SH-SY5Y (cell line): ENCODE results near the gene NFATC4.

Experiments used
- GATA2 ChIP-seq: IDR thresholded peaks from 2 replicates; pipeline ENCODE4 v1.6.1; 2011; ENCODE audit warnings: mild to moderate bottlenecking, low read depth, low read length
- GATA3 ChIP-seq: IDR thresholded peaks from 2 replicates; pipeline ENCODE4 v1.6.1; 2011; ENCODE audit warnings: low read depth, mild to moderate bottlenecking, low read length, moderate library complexity

DNA sequence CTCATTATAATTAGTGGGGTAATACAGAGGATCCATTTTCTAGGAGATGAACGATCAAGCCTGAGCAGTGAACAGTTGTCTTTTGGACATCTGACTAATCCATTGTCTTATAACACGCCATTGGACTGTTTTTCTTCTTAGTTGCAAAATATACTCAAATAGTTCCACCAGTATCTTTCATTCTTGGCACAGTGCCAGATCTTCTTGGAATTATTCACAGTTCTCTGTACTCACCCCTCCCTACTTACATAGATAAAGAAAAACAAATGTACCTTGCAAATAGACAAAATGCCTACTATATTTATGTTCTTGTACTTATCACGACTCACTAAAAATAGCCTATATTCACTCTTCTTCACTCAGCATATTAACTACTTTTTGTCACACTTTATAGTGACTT lies 57.7 kb downstream of the NFATC4 start:
- TF ChIP-seq GATA3: no peak
- no peak for TF ChIP-seq GATA2
